Measurements from ENCODE around the gene COX7A1.

DNA sequence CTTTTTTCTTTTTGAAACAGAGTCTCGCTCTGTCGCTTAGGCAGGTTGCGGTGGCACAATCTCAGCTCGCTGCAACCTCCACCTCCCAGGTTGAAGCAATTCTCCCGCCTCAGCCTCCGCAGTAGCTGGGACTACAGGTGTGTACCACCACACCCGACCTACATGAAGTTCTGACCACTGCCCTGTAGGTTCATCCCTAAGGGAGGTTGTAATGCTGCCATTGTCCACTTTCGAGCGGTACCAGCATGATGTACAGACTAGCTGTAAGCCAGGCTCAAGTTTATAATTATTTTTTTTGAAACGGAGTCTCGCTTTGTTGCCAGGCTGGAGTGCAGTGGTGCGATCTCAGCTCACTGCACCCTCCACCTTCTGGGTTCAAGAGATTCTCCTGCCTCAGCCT is 11.6 kb upstream of the COX7A1 start:
- no peak for TF ChIP-seq POLR2A (IDR thresholded peaks at IDR 0.05)
- TF ChIP-seq, protein P1, sequence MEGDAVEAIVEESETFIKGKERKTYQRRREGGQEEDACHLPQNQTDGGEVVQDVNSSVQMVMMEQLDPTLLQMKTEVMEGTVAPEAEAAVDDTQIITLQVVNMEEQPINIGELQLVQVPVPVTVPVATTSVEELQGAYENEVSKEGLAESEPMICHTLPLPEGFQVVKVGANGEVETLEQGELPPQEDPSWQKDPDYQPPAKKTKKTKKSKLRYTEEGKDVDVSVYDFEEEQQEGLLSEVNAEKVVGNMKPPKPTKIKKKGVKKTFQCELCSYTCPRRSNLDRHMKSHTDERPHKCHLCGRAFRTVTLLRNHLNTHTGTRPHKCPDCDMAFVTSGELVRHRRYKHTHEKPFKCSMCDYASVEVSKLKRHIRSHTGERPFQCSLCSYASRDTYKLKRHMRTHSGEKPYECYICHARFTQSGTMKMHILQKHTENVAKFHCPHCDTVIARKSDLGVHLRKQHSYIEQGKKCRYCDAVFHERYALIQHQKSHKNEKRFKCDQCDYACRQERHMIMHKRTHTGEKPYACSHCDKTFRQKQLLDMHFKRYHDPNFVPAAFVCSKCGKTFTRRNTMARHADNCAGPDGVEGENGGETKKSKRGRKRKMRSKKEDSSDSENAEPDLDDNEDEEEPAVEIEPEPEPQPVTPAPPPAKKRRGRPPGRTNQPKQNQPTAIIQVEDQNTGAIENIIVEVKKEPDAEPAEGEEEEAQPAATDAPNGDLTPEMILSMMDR (IDR thresholded peaks at IDR 0.05): no peak

Measured in heart left ventricle (tissue), 13 donors.